NCI-H1417 (cell line): Measurements from ENCODE around the gene TALDO1.

Experiments
- DNase-seq, 3 experiments: peaks; one replicate each; lab custom pipeline; 2025; lab: John Stamatoyannopoulos, UW

The TALDO1 gene

GRCh38 chr11:787084-787675, 39.9 kb downstream of the TALDO1 start:
- no peak for DNase-seq

GRCh38 chr11:788009-788640, 40.9 kb downstream of the TALDO1 start:
- DNase-seq = no peak

GRCh38 chr11:788953-789940, 42.0 kb downstream of the TALDO1 start:
- peak in 2 of 3 experiments; percentile 66 to 71 for DNase-seq

GRCh38 chr11:789943-790342, 42.7 kb downstream of the TALDO1 start, which contains the start of gene CEND1:
Gene CEND1, minus strand, starts transcription at chr11:790090. Its CDS starts 1,514 bp downstream, at chr11:788576.
- peak; percentile 72 to 74 (median 72) for DNase-seq

- peak in 1 of 3 experiments; percentile 32 for DNase-seq
Measured at GRCh38 chr11:790721-791564, 43.7 kb downstream of the TALDO1 start.

- DNase-seq = no peak
Measured at GRCh38 chr11:791658-792534, 44.6 kb downstream of the TALDO1 start.

GRCh38 chr11:792535-792821, 45.2 kb downstream of the TALDO1 start:
- DNase-seq = no peak

GRCh38 chr11:792873-793272, 45.6 kb downstream of the TALDO1 start:
- DNase-seq = no peak

- DNase-seq = no peak
Measured at GRCh38 chr11:793556-793955, 46.3 kb downstream of the TALDO1 start.

- no peak for DNase-seq
Measured at GRCh38 chr11:794013-794765, 46.9 kb downstream of the TALDO1 start.

- DNase-seq = peak in 2 of 3 experiments; percentile 30 to 36
Measured at GRCh38 chr11:794766-795633, 47.7 kb downstream of the TALDO1 start.

- DNase-seq = peak; percentile 68 to 83 (median 80)
Measured at GRCh38 chr11:795634-796564, 48.6 kb downstream of the TALDO1 start.

GRCh38 chr11:796565-797295, 49.5 kb downstream of the TALDO1 start:
- no peak for DNase-seq

GRCh38 chr11:797296-798092, 50.2 kb downstream of the TALDO1 start:
- peak; percentile 83 to 92 (median 88) for DNase-seq

- DNase-seq = peak; percentile 85 to 91 (median 88)
Measured at GRCh38 chr11:798093-798713, 50.9 kb downstream of the TALDO1 start, which contains the start of gene SLC25A22. Gene SLC25A22, minus strand, starts transcription at chr11:798281. Its CDS starts 3,275 bp downstream, at chr11:795006.
